HepG2 (cell line): ENCODE results near the gene SRPRA. TPM values are rescaled to one million over a fixed set of nuclear protein-coding genes. Genes with fewer than 3 reads are reported as not detected.
A peak's percentile ranks its signal among the peaks of the same experiment; 100 is the strongest.

ENCODE experiments used
- CAMTA2 ChIP-seq: sonication (generic); formaldehyde crosslinking; IDR thresholded peaks from 2 replicates; pipeline ENCODE4 v1.4.0; 2020; ENCODE audit warnings: mild to moderate bottlenecking, missing genetic modification reagents, borderline replicate concordance
- CBFB ChIP-seq: sonication (generic); formaldehyde crosslinking; IDR thresholded peaks from 2 replicates; pipeline ENCODE4 v1.4.0; 2020; ENCODE audit warnings: missing genetic modification reagents
- CCAR2 ChIP-seq: fragments of 200-400 bp; formaldehyde crosslinking; optimal IDR thresholded peaks from 2 replicates; pipeline ENCODE3; 2018; ENCODE audit warnings: low read depth, mild to moderate bottlenecking, low read length, moderate library complexity
- HDAC1 ChIP-seq: sonication (generic); formaldehyde crosslinking; IDR thresholded peaks from 2 replicates; pipeline ENCODE4 v1.5.1; 2020; ENCODE audit warnings: mild to moderate bottlenecking, missing genetic modification reagents
- HMGA1 ChIP-seq: sonication (generic); formaldehyde crosslinking; conservative IDR thresholded peaks from 2 replicates; pipeline ENCODE4 v1.4.0; 2020; ENCODE audit warnings: missing genetic modification reagents
- HNRNPL ChIP-seq: fragments of 200-400 bp; formaldehyde crosslinking; IDR thresholded peaks from 2 replicates; pipeline ENCODE4 v1.6.1; 2017; ENCODE audit warnings: mild to moderate bottlenecking, low read depth, low read length
- MAF1 ChIP-seq: sonication (generic); formaldehyde crosslinking; IDR thresholded peaks from 2 replicates; pipeline ENCODE4 v1.5.0; 2020; ENCODE audit warnings: missing genetic modification reagents, borderline replicate concordance
- MBD4 ChIP-seq: IDR thresholded peaks from 2 replicates; pipeline ENCODE4 v1.6.1; 2012; ENCODE audit warnings: low read length, inconsistent platforms, borderline replicate concordance
- MIER3 ChIP-seq: IDR thresholded peaks from 2 replicates; pipeline ENCODE4 v1.6.1; 2016; ENCODE audit warnings: missing compliant biosample characterization, borderline replicate concordance
- PCBP2 ChIP-seq: fragments of 200-400 bp; formaldehyde crosslinking; optimal IDR thresholded peaks from 2 replicates; pipeline ENCODE3; 2018; ENCODE audit warnings: low read length, low read depth; ENCODE audit not compliant: poor library complexity, severe bottlenecking
- SP1 ChIP-seq, 2 experiments: fragments of 450-650 bp in 1 of 2; sonication (generic) in 1 of 2; formaldehyde crosslinking in 1 of 2; IDR thresholded peaks; 2 replicates each; pipeline versions ENCODE4 v1.4.0 to v1.6.1; 2016 to 2020; ENCODE audit warnings: missing genetic modification reagents in 1 of 2
- YEATS2 ChIP-seq: sonication (generic); formaldehyde crosslinking; IDR thresholded peaks from 2 replicates; pipeline ENCODE4 v1.4.0; 2020; ENCODE audit warnings: missing genetic modification reagents, borderline replicate concordance
- ZBTB1 ChIP-seq: sonication (generic); formaldehyde crosslinking; IDR thresholded peaks from 2 replicates; pipeline ENCODE4 v1.4.0; 2020; ENCODE audit warnings: missing genetic modification reagents, borderline replicate concordance
- ZFY ChIP-seq: sonication (generic); formaldehyde crosslinking; IDR thresholded peaks from 2 replicates; pipeline ENCODE4 v1.4.0; 2020; ENCODE audit warnings: missing genetic modification reagents
- ZNF235 ChIP-seq: sonication (generic); formaldehyde crosslinking; IDR thresholded peaks from 2 replicates; pipeline ENCODE4 v1.8.1; 2023; ENCODE audit warnings: mild to moderate bottlenecking, missing genetic modification reagents, borderline replicate concordance
- ZNF354B ChIP-seq: sonication (generic); formaldehyde crosslinking; IDR thresholded peaks from 2 replicates; pipeline ENCODE4 v1.8.0; 2022; ENCODE audit warnings: mild to moderate bottlenecking, missing genetic modification reagents
- polyA plus RNA-seq, 8 experiments: library from polyadenylated mRNA; depleted of rRNA in 3 of 8; stranded (reverse) in 7 of 8; unstranded in 1 of 8; fragments of >200 nt; fragmentation: Illumina TruSeq in 4 of 8; extraction: Trizol in 4 of 8; gene quantifications; 2 replicates each; pipeline versions ENCODE4 v1.2.1 to v1.2.3, GENCODE V29; 2011 to 2016; ENCODE audit warnings: low read depth in 4 of 8, missing spikeins in 1 of 8, mixed read lengths in 1 of 8; ENCODE audit not compliant: insufficient read depth in 1 of 8
- total RNA-seq, 5 experiments: library from RNA; depleted of rRNA; stranded (reverse); fragments of >200 nt; fragmentation: Illumina TruSeq; extraction: Trizol; gene quantifications; 2 replicates each; pipeline ENCODE4 v1.2.3, GENCODE V29; 2016; ENCODE audit warnings: low read depth in 1 of 5
- TF ChIP-seq, protein P1 (sequence below): sonication (generic); formaldehyde crosslinking; IDR thresholded peaks from 2 replicates; pipeline ENCODE4 v1.5.1; 2020; ENCODE audit warnings: mild to moderate bottlenecking, missing genetic modification reagents, borderline replicate concordance
- TF ChIP-seq, protein P2 (sequence below): sonication (generic); formaldehyde crosslinking; IDR thresholded peaks from 2 replicates; pipeline ENCODE4 v1.4.0; 2020; ENCODE audit warnings: missing genetic modification reagents
- TF ChIP-seq, protein P3 (sequence below): sonication (generic); formaldehyde crosslinking; IDR thresholded peaks from 2 replicates; pipeline ENCODE4 v1.8.1; 2022; ENCODE audit warnings: low read depth, mild to moderate bottlenecking, missing genetic modification reagents

Gene SRPRA
- total and polyA plus RNA-seq, 2 of the 13 experiments (the other 11 are each of a cell fraction or from before 2014, with no cell fraction given): 27.7 to 64.6 TPM

DNA sequence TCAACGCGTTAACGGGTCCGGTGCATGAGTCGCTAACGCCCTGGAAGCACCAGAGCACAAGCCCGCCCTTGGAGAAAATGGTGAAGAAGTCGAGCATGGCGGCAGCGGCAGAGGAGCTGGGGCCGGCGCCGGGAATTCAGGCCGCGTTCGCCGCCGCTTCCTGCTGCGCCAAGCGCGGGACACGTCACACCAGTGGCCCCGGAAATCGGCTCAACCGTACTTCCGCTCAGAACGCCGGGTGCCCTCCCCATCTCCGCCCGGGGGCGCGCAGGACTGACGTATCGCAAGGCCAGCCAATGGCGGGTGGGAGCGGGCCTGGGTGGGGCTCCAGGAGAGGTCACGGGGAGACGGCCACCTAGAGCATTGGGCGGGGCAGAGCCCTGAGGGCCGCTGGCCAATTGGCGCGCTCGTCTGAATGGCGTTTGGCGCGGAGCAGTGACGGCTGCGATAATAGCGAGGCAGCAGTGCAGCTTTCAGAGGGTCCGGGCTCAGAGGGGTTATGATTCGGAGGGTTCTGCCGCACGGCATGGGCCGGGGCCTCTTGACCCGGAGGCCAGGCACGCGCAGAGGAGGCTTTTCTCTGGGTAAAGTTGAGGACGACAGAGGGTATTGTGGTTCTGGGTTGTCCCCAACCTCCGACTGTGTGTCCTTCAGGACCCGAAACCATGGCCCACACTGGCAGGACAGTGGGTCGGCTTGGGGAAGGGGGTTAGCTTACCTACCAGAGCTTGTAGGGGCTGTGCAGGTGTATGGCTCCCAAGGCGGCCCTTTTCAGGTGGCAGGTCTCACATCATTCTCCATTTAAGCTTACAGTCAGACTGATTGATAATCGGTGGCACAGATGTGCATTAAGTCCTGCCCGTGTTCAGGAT is at the start of gene SRPRA, which contains the start of gene FOXRED1 (continued):
- TF ChIP-seq, protein P1, sequence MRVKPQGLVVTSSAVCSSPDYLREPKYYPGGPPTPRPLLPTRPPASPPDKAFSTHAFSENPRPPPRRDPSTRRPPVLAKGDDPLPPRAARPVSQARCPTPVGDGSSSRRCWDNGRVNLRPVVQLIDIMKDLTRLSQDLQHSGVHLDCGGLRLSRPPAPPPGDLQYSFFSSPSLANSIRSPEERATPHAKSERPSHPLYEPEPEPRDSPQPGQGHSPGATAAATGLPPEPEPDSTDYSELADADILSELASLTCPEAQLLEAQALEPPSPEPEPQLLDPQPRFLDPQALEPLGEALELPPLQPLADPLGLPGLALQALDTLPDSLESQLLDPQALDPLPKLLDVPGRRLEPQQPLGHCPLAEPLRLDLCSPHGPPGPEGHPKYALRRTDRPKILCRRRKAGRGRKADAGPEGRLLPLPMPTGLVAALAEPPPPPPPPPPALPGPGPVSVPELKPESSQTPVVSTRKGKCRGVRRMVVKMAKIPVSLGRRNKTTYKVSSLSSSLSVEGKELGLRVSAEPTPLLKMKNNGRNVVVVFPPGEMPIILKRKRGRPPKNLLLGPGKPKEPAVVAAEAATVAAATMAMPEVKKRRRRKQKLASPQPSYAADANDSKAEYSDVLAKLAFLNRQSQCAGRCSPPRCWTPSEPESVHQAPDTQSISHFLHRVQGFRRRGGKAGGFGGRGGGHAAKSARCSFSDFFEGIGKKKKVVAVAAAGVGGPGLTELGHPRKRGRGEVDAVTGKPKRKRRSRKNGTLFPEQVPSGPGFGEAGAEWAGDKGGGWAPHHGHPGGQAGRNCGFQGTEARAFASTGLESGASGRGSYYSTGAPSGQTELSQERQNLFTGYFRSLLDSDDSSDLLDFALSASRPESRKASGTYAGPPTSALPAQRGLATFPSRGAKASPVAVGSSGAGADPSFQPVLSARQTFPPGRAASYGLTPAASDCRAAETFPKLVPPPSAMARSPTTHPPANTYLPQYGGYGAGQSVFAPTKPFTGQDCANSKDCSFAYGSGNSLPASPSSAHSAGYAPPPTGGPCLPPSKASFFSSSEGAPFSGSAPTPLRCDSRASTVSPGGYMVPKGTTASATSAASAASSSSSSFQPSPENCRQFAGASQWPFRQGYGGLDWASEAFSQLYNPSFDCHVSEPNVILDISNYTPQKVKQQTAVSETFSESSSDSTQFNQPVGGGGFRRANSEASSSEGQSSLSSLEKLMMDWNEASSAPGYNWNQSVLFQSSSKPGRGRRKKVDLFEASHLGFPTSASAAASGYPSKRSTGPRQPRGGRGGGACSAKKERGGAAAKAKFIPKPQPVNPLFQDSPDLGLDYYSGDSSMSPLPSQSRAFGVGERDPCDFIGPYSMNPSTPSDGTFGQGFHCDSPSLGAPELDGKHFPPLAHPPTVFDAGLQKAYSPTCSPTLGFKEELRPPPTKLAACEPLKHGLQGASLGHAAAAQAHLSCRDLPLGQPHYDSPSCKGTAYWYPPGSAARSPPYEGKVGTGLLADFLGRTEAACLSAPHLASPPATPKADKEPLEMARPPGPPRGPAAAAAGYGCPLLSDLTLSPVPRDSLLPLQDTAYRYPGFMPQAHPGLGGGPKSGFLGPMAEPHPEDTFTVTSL (CRISPR knock-in tag): no peak
- peak; percentile 32; the same call in 1 of the 2 replicates for TF ChIP-seq MIER3 (CRISPR knock-in tag)
- TF ChIP-seq CAMTA2 (CRISPR knock-in tag): no peak
- TF ChIP-seq, protein P2, sequence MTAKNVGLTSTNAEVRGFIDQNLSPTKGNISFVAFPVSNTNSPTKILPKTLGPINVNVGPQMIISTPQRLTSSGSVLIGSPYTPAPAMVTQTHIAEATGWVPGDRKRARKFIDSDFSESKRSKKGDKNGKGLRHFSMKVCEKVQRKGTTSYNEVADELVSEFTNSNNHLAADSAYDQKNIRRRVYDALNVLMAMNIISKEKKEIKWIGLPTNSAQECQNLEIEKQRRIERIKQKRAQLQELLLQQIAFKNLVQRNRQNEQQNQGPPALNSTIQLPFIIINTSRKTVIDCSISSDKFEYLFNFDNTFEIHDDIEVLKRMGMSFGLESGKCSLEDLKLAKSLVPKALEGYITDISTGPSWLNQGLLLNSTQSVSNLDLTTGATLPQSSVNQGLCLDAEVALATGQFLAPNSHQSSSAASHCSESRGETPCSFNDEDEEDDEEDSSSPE (CRISPR knock-in tag): peak; percentile 90
- no peak for TF ChIP-seq HMGA1 (CRISPR knock-in tag)
- TF ChIP-seq, protein P3, sequence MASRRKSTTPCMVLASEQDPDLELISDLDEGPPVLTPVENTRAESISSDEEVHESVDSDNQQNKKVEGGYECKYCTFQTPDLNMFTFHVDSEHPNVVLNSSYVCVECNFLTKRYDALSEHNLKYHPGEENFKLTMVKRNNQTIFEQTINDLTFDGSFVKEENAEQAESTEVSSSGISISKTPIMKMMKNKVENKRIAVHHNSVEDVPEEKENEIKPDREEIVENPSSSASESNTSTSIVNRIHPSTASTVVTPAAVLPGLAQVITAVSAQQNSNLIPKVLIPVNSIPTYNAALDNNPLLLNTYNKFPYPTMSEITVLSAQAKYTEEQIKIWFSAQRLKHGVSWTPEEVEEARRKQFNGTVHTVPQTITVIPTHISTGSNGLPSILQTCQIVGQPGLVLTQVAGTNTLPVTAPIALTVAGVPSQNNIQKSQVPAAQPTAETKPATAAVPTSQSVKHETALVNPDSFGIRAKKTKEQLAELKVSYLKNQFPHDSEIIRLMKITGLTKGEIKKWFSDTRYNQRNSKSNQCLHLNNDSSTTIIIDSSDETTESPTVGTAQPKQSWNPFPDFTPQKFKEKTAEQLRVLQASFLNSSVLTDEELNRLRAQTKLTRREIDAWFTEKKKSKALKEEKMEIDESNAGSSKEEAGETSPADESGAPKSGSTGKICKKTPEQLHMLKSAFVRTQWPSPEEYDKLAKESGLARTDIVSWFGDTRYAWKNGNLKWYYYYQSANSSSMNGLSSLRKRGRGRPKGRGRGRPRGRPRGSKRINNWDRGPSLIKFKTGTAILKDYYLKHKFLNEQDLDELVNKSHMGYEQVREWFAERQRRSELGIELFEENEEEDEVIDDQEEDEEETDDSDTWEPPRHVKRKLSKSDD (CRISPR knock-in tag): peak; percentile 87; the same call in 1 of the 2 replicates
- no peak for TF ChIP-seq ZNF354B (CRISPR knock-in tag)
- peak; percentile 94; the same call in 1 of the 2 replicates for TF ChIP-seq YEATS2 (CRISPR knock-in tag)
- no peak for TF ChIP-seq CCAR2
- TF ChIP-seq ZBTB1 (CRISPR knock-in tag): no peak
- peak; percentile 99 for TF ChIP-seq HDAC1 (CRISPR knock-in tag)
- no peak for TF ChIP-seq PCBP2
- TF ChIP-seq MBD4: no peak
- TF ChIP-seq SP1 (IDR thresholded peaks at IDR 0.05): no peak
- peak; percentile 94 for TF ChIP-seq SP1 (CRISPR knock-in tag; IDR thresholded peaks at IDR 0.05)
- TF ChIP-seq CBFB (CRISPR knock-in tag): 0 out of 2 replicates have a peak, but pooled peaks have one; percentile 56
- TF ChIP-seq ZFY: peak; percentile 94
- no peak for TF ChIP-seq ZNF235
- TF ChIP-seq MAF1 (CRISPR knock-in tag): no peak
- peak; percentile 60; the same call in 1 of the 2 replicates for TF ChIP-seq HNRNPL
